ENCODE results near the gene INO80E.
A peak's percentile ranks its signal among the peaks of the same experiment; 100 is the strongest.

- TF ChIP-seq, protein P1, sequence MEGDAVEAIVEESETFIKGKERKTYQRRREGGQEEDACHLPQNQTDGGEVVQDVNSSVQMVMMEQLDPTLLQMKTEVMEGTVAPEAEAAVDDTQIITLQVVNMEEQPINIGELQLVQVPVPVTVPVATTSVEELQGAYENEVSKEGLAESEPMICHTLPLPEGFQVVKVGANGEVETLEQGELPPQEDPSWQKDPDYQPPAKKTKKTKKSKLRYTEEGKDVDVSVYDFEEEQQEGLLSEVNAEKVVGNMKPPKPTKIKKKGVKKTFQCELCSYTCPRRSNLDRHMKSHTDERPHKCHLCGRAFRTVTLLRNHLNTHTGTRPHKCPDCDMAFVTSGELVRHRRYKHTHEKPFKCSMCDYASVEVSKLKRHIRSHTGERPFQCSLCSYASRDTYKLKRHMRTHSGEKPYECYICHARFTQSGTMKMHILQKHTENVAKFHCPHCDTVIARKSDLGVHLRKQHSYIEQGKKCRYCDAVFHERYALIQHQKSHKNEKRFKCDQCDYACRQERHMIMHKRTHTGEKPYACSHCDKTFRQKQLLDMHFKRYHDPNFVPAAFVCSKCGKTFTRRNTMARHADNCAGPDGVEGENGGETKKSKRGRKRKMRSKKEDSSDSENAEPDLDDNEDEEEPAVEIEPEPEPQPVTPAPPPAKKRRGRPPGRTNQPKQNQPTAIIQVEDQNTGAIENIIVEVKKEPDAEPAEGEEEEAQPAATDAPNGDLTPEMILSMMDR (IDR thresholded peaks at IDR 0.05 in 4 of 5, conservative IDR thresholded peaks at IDR 0.05 in 1 of 5), result peak in 3 of 5 experiments; percentile 34 to 65 (median 48)
- no peak for TF ChIP-seq POLR2A (IDR thresholded peaks at IDR 0.05)
Measured at GRCh38 chr16:30041841-30042240, 45.8 kb downstream of the INO80E start.

Data from gastrocnemius medialis (tissue), 4 donors.